Head of caudate nucleus (tissue), 42 donors: ENCODE measurements around the gene GDF7.
A peak's percentile ranks its signal among the peaks of the same experiment; 100 is the strongest.

Experiments used
- DNase-seq, 42 donors: peaks; one replicate each; pipeline versions ENCODE4 v3.0.0 to v3.0.0-alpha.2; 2020 to 2021; ENCODE audit warnings: mixed read lengths in 7 of 42
- intact Hi-C: fragments of 100-400 bp; cut with DNase I; formaldehyde crosslinking; loops from one replicate; pipeline ENCODE4 v1.15.0; 2022

Gene GDF7

DNA sequence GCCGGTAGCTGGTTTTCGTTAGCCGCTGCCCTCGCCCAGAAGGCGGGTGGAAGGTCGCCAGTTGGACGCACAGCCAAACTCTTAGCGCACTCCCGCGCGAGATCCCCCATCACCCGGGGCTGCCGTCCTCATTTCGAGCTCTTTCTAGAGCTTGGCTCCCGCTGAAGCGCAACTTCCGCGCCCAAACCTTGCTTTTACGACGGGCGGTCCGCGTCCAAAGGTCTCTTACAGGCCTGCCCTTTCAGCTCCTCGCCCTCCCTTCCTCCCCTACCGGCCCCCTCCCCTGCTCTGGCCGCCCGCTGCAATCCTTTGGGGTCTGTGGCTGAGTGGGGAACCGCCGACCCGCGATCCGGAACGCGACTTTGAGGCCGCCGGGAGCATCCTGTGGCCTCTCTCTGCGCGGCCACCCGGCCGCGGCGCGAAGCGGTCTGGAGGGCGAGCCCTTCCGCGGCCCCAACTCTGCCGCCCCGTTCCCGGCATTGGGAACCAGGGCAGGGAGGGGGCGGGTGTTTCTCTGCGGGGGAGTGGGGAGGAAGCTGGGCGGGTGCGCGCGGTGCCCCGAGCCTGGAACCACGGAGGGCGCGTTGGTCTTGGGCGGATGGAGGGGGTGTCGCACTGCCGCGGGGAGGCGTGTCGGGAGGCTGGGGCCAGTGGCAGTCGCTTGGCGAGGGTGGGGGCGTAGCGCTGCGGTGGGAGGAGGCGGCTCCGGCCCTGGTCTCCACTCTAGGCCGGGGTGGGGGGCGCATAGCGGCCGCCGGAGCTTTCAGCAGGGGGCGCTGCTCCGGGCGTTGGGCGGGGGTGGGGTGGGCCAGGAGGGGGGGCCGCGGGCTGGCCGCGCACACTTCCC, at the start of gene GDF7:
Gene GDF7, plus strand, starts transcription at position 841 of the 847 bp plus-strand sequence. CDS start 96 bp downstream, outside the sequence.
- intact Hi-C loops, result no loop called here
- no peak for DNase-seq

- DNase-seq, result peak; percentile 85 to 98 (median 95)
- intact Hi-C loops, result no loop called here
Measured at GRCh38 chr2:20617892-20618467, 49.0 kb upstream of the GDF7 start.

GRCh38 chr2:20618468-20618885, 48.5 kb upstream of the GDF7 start:
- DNase-seq, result peak in 15 of 42 donors; percentile 9 to 50 (median 32)
- intact Hi-C loops, result no loop called here

DNA sequence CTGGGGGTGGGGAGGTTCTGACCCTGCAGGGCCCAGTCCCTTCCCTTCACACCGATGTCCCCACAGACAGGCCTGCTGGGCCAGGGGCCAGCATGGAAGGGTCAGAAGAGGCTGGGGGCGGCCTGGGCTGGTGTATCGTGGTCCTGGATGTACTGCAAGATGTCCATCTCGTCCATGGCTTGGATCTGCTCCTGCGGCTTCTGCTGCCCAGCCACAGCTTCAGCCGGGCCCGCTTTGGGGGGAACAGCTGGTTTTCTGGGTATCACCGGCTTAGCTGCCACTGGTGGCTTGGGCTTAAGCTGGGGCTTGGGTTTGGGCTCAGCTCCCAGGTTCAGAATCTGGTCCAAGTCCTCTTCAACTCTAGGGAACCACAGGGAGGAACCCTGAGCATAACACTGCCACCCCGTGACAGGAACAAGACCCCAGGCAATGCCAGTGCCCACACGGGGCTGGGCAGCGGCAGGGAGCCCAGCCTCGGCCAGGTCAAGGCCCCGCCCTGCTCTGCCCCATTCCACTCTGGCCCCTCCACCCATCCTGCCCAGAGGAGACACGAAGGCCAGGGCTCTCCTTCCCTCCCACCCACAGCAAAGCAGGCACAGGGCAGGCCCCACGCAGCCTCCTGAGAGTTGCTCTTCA, 47.9 kb upstream of the GDF7 start:
- intact Hi-C loops, result no loop called here
- DNase-seq, result peak in 12 of 42 donors; percentile 6 to 42 (median 20)

- intact Hi-C loops, result no loop called here
- DNase-seq, result peak in 10 of 42 donors; percentile 5 to 40 (median 18)
Measured at GRCh38 chr2:20619624-20620024, 47.3 kb upstream of the GDF7 start.

- peak in 10 of 42 donors; percentile 2 to 31 (median 12) for DNase-seq
Measured at GRCh38 chr2:20620271-20620681, 46.7 kb upstream of the GDF7 start.

GRCh38 chr2:20620696-20621365, 46.1 kb upstream of the GDF7 start:
- DNase-seq, result peak in 10 of 42 donors; percentile 2 to 31 (median 12)
- intact Hi-C loops, result no loop called here

More at GRCh38 chr2:20620271-20620681, 46.7 kb upstream of the GDF7 start:
- intact Hi-C loops, result no loop called here

DNA sequence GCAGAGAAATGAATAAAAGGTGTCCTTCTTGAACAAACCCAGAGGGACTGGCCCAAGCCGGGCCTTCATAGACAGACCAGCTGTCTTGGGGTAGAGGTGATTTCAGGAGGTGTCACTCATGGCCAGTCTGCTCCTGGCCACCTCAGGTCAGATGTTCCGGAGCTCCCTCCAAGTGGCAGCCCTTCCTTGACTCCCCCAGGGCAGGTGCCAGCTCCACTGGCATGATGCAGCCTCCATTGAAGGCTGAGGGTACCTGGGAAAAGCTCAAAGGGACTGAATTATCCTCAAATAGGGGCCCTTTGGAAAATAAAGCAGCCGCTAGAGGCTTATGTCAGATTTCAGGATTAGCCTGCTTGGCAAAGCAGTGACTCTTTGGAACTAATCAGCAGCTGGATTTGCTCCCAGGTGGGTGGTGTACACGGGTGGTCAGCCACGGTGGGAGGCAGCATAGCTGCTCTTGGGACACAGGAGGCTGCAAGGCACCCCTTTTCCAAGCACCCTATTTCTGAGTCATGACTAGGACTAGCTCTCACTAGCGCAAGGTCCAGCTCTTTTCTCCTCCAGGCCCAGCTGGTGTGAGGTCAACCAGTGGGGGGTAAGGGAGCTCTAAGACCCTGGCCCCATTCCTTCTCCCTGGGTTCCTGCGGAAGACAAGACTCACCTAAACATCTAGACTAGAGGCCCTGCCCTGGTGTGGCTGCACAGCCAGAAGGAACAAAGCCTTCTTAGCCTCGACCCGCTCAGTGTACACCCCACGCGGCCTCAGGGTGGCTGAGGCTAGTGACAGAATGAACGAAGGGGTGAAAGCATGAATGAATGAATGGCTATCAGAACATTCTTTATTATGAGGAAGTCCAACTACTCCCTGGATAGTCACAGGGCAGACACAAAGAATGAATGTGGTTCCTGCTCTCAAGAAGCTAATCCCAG, 45.3 kb upstream of the GDF7 start:
- peak in 9 of 42 donors; percentile 5 to 26 (median 11) for DNase-seq
- intact Hi-C loops, result no loop called here

DNA sequence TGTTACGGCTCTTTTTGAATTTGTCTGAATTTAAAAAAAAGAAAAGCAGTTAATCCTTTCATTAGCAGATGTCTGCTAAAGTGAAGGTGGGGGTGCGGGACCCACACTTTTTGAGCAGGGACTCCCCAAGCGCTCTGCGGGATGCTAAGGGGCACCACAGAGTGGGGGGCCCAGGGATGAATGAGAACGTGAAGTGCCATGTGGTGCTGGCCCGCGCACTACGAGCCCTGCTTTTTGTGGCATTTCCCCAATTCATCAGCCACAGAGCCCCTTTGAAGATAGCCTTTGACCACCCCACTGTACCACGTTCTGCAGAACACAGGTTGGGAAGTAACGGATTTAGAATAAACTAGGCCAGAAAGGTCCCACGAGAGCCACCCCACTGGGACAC, 44.7 kb upstream of the GDF7 start:
- peak in 7 of 42 donors; percentile 3 to 27 (median 17) for DNase-seq
- intact Hi-C loops, result no loop called here

DNA sequence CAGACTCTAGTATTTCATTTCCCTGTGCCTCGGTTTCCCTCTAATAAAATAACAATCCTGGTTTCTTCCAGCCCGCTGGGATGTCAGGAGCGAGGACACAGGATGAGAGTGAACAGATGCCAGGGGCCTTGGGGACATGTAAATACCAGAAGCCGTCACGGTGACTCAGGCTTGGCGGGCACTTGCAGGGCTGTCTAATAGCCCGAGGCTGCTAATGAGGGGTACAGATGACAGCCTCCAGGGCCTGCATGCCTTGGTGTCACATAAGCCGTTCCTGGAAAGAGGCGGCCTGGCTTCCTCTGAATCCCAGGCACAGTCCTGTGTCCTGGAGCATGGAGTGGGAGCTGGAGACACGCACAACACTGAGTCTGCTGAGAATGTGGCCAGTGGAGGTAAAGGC, 44.2 kb upstream of the GDF7 start:
- intact Hi-C loops, result no loop called here
- peak in 11 of 42 donors; percentile 6 to 43 (median 11) for DNase-seq

- intact Hi-C loops, result no loop called here
- peak in 8 of 42 donors; percentile 7 to 33 (median 14) for DNase-seq
Measured at GRCh38 chr2:20623241-20623640, 43.7 kb upstream of the GDF7 start.

GRCh38 chr2:20623741-20624155, 43.2 kb upstream of the GDF7 start:
- intact Hi-C loops, result no loop called here
- DNase-seq, result peak in 12 of 42 donors; percentile 9 to 42 (median 20)

- intact Hi-C loops, result no loop called here
- peak in 10 of 42 donors; percentile 1 to 29 (median 12) for DNase-seq
Measured at GRCh38 chr2:20624156-20624883, 42.6 kb upstream of the GDF7 start.

DNA sequence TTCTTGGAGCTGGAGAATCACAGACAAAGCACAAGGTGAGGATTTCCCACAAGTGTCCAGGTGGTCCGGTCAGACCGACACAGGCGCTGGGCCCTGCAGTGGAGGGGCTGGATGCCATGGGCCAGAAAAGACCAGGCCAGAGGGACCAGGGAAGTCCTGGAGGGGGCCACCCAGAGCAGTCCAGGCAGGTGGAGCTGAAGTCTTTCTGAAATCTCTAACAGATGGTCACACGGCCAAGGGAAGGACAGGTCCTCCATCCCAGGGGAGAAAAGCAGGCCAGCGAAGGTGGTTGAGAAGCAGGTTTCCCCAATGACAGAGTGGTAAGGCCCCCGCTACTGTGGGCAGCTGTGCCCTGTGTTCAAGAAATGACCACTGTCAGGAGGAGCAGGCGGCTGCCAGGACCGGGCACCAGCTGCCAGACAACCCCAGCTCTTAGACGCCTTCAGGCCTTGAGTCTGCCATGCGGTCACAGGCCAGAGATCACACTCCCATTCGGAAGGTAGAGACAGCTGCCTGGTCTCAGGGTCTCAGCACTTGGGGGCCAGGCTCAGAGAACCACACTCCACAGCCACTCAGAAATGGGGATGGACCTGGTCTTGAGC, 42.0 kb upstream of the GDF7 start:
- DNase-seq, result peak in 11 of 42 donors; percentile 1 to 40 (median 17)
- intact Hi-C loops, result no loop called here

DNA sequence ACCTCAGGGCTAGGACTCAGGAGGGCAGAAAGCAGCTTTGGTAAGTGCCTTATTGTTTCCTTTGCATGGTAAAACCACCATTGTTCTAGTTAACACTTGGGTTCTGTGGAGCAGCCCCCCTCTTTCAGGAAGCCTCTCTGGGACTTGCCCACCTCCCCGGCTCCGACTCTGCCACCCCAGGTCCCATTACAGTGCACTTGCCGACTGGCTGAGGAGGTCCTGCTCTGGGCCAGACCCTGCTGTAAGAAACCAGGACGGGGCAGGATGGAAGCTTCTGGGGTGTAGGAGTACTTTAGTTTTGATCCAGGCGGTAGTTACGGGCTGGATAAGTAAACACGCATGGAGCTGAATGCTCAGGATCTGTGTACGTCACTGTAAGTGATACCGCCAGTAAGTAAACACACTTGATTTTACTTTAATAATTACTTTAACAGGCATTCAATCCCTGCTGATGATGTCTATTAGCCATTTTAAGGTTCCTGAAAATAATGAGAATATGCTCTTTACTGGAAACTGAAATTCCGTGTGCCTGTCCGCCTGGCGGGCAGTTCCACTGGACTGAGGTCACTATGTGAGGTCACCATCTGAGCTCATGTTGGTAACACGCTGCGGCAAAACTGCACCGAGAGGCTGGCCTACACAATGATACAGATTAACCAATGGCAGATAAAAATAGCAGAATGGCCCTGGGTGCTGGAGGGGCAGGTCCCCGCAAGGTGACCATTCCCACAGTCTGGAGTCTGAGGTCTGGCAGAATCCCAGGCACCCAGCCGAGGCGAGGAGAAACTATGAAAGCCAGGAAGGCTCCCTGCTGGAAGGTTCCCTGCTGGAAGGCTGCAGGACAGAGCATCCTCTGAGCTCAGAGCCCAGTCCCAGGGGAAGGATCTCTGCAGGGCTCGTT, 41.2 kb upstream of the GDF7 start:
- peak in 20 of 42 donors; percentile 2 to 74 (median 44) for DNase-seq
- intact Hi-C loops, result no loop called here

DNA sequence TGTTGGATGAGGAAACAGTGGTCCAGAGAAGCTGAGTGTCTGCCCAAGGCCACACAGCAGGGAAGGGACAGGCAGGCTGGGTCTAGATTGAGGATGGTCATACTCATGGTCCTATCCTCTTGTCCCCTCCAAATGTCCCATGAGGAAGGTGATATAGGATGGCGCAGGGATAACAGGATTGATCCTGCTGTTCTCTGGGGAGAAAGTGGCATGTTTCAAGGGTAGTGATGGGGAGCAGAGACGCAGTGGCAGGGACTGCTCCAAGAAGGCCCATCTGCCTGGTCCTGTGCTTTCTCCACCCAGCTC, 40.6 kb upstream of the GDF7 start:
- intact Hi-C loops, result no loop called here
- peak in 1 of 42 donors; percentile 13 for DNase-seq
